Activated CD4-positive, alpha-beta T cell treated with anti-CD3 and anti-CD28 coated beads for 24 hours (primary cell): Measurements from ENCODE around the gene KLF16.

Experiments used
- DNase-seq, 2 donors: peaks; one replicate each; pipeline ENCODE4 v3.0.0-alpha.2; 2020; ENCODE audit warnings: low read depth in 2 of 2

The KLF16 gene

GRCh38 chr19:1807695-1808394 is 55.5 kb downstream of the KLF16 start:
- DNase-seq: no peak

GRCh38 chr19:1807030-1807694 is 56.2 kb downstream of the KLF16 start:
- DNase-seq: no peak

- DNase-seq: no peak
These were observed 57.0 kb downstream of the KLF16 start for GRCh38 chr19:1806184-1807029.

DNA sequence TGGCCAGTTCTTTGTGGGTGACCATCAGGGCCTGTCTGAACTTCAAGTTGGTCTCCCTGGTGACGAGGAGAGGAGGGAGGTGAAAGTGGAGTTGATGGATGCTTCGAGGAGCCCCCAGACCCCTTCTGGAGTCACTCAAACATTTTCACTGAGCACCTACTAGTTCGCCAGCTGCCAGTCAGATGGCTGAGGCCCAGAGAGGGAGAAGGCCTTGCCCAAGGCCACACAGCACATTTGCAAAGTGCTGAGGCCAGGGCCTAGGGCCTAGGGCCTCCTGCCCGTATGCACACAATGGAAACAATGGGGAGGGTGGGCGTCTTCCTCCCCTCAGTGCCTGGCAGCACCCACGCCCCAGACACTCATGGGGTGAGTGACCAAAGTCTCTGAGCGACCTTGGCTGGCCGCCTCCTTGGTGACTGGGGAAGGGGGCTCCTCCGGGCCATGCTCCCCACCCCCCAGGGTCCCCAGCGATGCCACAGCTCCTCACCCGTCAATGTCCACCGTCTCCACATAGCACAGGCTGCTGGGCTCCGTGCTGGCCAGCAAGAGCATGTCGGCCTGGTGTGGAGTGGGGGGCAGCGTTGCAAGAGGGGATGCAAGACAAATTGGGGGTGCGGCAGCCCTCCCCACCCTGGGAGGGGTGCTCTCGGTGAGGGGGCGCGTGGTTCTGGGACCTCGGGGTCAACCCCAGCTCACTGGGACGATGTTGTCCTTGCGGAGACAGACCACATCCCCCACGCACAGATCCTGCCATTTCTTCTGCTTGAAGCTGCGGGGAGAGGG is 57.8 kb downstream of the KLF16 start:
- DNase-seq: no peak

DNA sequence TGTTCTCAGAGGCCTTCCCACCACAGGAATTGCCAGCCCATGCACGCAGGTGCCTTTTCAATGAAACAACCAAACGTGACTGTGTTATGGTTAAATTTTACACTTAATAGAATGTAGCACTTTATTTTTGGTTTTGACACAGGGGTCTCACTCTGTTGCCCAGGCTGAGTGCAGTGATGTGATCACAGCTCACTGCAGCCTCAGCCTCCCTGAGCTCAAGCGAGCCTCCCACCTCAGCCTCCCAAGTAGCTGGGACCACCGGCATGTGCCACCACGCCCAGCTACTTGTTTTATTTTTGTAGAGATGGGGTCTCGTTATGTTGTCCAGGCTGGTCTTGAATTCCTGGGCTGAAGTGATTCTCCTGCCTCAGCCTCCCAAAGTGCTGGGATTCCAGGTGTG is 58.5 kb downstream of the KLF16 start:
- DNase-seq: no peak
